Body of pancreas (tissue), 4 donors: ENCODE results near the gene SIGLEC11. TPM values are rescaled to one million over a fixed set of nuclear protein-coding genes. Genes with fewer than 3 reads are reported as not detected.
A peak's percentile ranks its signal among the peaks of the same experiment; 100 is the strongest.
"Not testable (repeated sequence)": the region's sequence is repeated elsewhere in the genome, so short reads cannot be mapped to it uniquely, and the experiment has no call there.

Experiments used
- ATAC-seq: fragments of 150-250 bp; one replicate; pipeline ENCODE4 v1.9.1; 2016
- DNase-seq, 4 donors: peaks; one replicate each; pipeline ENCODE4 v3.0.0-alpha.2; 2019
- H3K27ac ChIP-seq, 4 donors: fragments of 200-600 bp; sonication (generic); 1 replicate in 3 of 4; 2 replicates in 1 of 4; pipeline versions ENCODE4 v1.5.1 to v1.6.1; 2016 to 2019; ENCODE audit warnings: mild to moderate bottlenecking in 1 of 4, mixed read lengths in 1 of 4, moderate library complexity in 1 of 4
- H3K27me3 ChIP-seq, 2 donors: fragments of 200-600 bp; sonication (generic); one replicate each; pipeline ENCODE4 v1.6.0; 2016; ENCODE audit warnings: mild to moderate bottlenecking in 1 of 2
- H3K36me3 ChIP-seq, 2 donors: fragments of 200-600 bp; sonication (generic); replicated peaks in 1 of 2; 2 replicates each; pipeline ENCODE4 v1.5.1; 2016; ENCODE audit warnings: low read depth in 2 of 2; ENCODE audit not compliant: insufficient read depth in 1 of 2
- H3K4me1 ChIP-seq: fragments of 200-600 bp; sonication (generic); one replicate; pipeline ENCODE4 v1.6.0; 2016
- H3K4me3 ChIP-seq, 2 donors: fragments of 200-600 bp; sonication (generic); 1 replicate in 1 of 2; 2 replicates in 1 of 2; pipeline ENCODE4 v1.5.1; 2016 to 2019
- H3K9me3 ChIP-seq, 3 donors: fragments of 200-600 bp; sonication (generic); 1 replicate in 2 of 3; 2 replicates in 1 of 3; pipeline ENCODE4 v1.5.1; 2016
- POLR2A ChIP-seq, 3 donors: fragments of 450-650 bp; IDR thresholded peaks; one replicate each; pipeline ENCODE4 v1.6.1; 2016; ENCODE audit warnings: antibody characterized with exemption in 3 of 3, mild to moderate bottlenecking in 2 of 3
- WGBS, 2 donors: methylation state at CpG; one replicate each; pipeline ENCODE4 v1.1.5; 2017; 5-methylcytosine and 5-hydroxymethylcytosine counted together
- intact Hi-C: fragments of 100-400 bp; cut with DNase I; formaldehyde crosslinking; loops from one replicate; pipeline ENCODE4 v1.15.1; 2023
- total RNA-seq, 2 donors: library from RNA; depleted of rRNA; stranded (reverse); fragments of >200 nt; gene quantifications; one replicate each; pipeline ENCODE4 v1.1.0, GENCODE V29; 2016
- TF ChIP-seq, protein P1 (sequence below), 7 experiments: fragments of 450-650 bp in 4 of 7; fragments of 200-600 bp in 3 of 7; sonication (generic) in 3 of 7; IDR thresholded peaks; one replicate each; pipeline ENCODE4 v1.5.1; 2016 to 2019; ENCODE audit warnings: antibody characterized with exemption in 7 of 7

The SIGLEC11 gene, protein sequence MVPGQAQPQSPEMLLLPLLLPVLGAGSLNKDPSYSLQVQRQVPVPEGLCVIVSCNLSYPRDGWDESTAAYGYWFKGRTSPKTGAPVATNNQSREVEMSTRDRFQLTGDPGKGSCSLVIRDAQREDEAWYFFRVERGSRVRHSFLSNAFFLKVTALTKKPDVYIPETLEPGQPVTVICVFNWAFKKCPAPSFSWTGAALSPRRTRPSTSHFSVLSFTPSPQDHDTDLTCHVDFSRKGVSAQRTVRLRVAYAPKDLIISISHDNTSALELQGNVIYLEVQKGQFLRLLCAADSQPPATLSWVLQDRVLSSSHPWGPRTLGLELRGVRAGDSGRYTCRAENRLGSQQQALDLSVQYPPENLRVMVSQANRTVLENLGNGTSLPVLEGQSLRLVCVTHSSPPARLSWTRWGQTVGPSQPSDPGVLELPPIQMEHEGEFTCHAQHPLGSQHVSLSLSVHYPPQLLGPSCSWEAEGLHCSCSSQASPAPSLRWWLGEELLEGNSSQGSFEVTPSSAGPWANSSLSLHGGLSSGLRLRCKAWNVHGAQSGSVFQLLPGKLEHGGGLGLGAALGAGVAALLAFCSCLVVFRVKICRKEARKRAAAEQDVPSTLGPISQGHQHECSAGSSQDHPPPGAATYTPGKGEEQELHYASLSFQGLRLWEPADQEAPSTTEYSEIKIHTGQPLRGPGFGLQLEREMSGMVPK
- total RNA-seq, result 10 to 100 TPM in 1 of 2 donors, 1 to 10 TPM in 1; 1.3 to 12.5 TPM

- peaks cover 26% of the 10 kb centered on the region for H3K4me1 ChIP-seq
- H3K27ac ChIP-seq, intact Hi-C loops, H3K36me3 ChIP-seq, DNase-seq, ATAC-seq, H3K9me3 ChIP-seq, H3K27me3 ChIP-seq, H3K4me3 ChIP-seq: not testable (repeated sequence)
- WGBS, 2 donors, result 52% methylated on average over 4 of the region's 10 CpGs; no CpG with 5 or more reads in 1 of the 2 donors
Observed at GRCh38 chr19:49960980-49961379, at the start of gene SIGLEC11. Gene SIGLEC11 (minus strand): TSS chr19:49961172. CDS start chr19:49961081, 91 bp downstream.

- H3K9me3 ChIP-seq, result no peaks in the 10 kb centered on the region
- H3K4me3 ChIP-seq, result no peak overlapping the region
- H3K36me3 ChIP-seq, result peaks cover 0 to 11% of the 10 kb centered on the region in 2 donors
- intact Hi-C loops, result no loop called here
- no peak for TF ChIP-seq POLR2A (IDR thresholded peaks at IDR 0.05)
- TF ChIP-seq, protein P1, sequence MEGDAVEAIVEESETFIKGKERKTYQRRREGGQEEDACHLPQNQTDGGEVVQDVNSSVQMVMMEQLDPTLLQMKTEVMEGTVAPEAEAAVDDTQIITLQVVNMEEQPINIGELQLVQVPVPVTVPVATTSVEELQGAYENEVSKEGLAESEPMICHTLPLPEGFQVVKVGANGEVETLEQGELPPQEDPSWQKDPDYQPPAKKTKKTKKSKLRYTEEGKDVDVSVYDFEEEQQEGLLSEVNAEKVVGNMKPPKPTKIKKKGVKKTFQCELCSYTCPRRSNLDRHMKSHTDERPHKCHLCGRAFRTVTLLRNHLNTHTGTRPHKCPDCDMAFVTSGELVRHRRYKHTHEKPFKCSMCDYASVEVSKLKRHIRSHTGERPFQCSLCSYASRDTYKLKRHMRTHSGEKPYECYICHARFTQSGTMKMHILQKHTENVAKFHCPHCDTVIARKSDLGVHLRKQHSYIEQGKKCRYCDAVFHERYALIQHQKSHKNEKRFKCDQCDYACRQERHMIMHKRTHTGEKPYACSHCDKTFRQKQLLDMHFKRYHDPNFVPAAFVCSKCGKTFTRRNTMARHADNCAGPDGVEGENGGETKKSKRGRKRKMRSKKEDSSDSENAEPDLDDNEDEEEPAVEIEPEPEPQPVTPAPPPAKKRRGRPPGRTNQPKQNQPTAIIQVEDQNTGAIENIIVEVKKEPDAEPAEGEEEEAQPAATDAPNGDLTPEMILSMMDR (IDR thresholded peaks at IDR 0.05), result no peak
- ATAC-seq, result no peak
- DNase-seq, result peak in 1 of 4 donors; percentile 26
- H3K27ac ChIP-seq, result no peak overlapping the region
- no peaks in the 10 kb centered on the region for H3K27me3 ChIP-seq
- WGBS, 2 donors, result 64 to 69% methylated on average over 10 of the region's 10 CpGs
- no peaks in the 10 kb centered on the region for H3K4me1 ChIP-seq
Observed at GRCh38 chr19:50008532-50008931, 47.6 kb upstream of the SIGLEC11 start.

- 92 to 96% methylated on average over 2 of the region's 2 CpGs for WGBS, 2 donors
- no peak for DNase-seq
- H3K27ac ChIP-seq, result no peak overlapping the region
- ATAC-seq, result no peak
- H3K27me3 ChIP-seq, result no peaks in the 10 kb centered on the region
- H3K9me3 ChIP-seq, result no peaks in the 10 kb centered on the region
- TF ChIP-seq, protein P1 (IDR thresholded peaks at IDR 0.05), result no peak
- TF ChIP-seq POLR2A (IDR thresholded peaks at IDR 0.05), result no peak
- H3K4me1 ChIP-seq, result no peaks in the 10 kb centered on the region
- no peak overlapping the region for H3K4me3 ChIP-seq
- intact Hi-C loops, result no loop called here
- H3K36me3 ChIP-seq, result peaks cover 0 to 13% of the 10 kb centered on the region in 2 donors
Observed at GRCh38 chr19:50007947-50008346, 47.0 kb upstream of the SIGLEC11 start.

DNA sequence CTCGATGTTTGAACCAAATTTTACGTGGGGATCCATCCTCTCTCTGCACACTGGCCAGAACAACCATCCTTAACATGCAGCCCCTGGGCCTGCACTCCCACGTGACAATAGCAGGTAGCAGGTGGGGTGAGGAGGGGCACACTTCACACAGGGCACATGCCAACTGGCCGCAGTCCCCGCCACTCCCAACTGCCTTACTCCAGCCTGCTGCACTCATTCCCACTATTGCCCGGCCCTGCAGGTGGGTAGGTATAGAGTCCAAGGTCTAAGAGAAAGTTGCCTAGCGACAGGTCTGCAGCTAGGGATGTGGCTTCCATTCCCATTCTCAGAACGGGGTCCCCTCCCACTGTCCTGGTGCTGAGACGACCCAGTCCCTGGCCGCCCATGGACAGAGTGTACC is 46.2 kb upstream of the SIGLEC11 start:
- Histone ChIP-seq H3K36me3 (peaks cover 0 to 13% of the 10 kb centered on the region in 2 donors), H3K27ac (no peak overlapping the region), H3K4me1 (no peaks in the 10 kb centered on the region), H3K9me3 (no peaks in the 10 kb centered on the region), H3K4me3 (no peak overlapping the region), H3K27me3 (no peaks in the 10 kb centered on the region)
- ATAC-seq, result no peak
- intact Hi-C loops, result no loop called here
- 88 to 93% methylated on average over 7 to 10 of the region's 10 CpGs for WGBS, 2 donors
- no peak for DNase-seq
- TF ChIP-seq, protein P1 (IDR thresholded peaks at IDR 0.05), result no peak

- H3K27ac ChIP-seq, result no peak overlapping the region
- 85 to 93% methylated on average over 12 of the region's 12 CpGs for WGBS, 2 donors
- no peaks in the 10 kb centered on the region for H3K27me3 ChIP-seq
- peaks cover 0 to 17% of the 10 kb centered on the region in 2 donors for H3K36me3 ChIP-seq
- no peak overlapping the region for H3K4me3 ChIP-seq
- no peaks in the 10 kb centered on the region for H3K9me3 ChIP-seq
- ATAC-seq, result no peak
- H3K4me1 ChIP-seq, result no peaks in the 10 kb centered on the region
- DNase-seq, result no peak
- intact Hi-C loops, result no loop called here
- TF ChIP-seq POLR2A (IDR thresholded peaks at IDR 0.05), result no peak
- TF ChIP-seq, protein P1 (IDR thresholded peaks at IDR 0.05), result no peak
Observed at GRCh38 chr19:50005428-50005827, 44.5 kb upstream of the SIGLEC11 start.
